Activated T-cell treated with anti-CD3 and anti-CD28 coated beads for 4 hours (primary cell): Measurements from ENCODE around the gene POM121L2.
"Not testable (repeated sequence)": the region's sequence is repeated elsewhere in the genome, so short reads cannot be mapped to it uniquely, and the experiment has no call there.

Source experiments
- DNase-seq: peaks from one replicate; pipeline ENCODE4 v3.0.0-alpha.2; 2020

POM121L2 gene

GRCh38 chr6:27293436-27294098 is 18.5 kb downstream of the POM121L2 start:
- no peak for DNase-seq

DNA sequence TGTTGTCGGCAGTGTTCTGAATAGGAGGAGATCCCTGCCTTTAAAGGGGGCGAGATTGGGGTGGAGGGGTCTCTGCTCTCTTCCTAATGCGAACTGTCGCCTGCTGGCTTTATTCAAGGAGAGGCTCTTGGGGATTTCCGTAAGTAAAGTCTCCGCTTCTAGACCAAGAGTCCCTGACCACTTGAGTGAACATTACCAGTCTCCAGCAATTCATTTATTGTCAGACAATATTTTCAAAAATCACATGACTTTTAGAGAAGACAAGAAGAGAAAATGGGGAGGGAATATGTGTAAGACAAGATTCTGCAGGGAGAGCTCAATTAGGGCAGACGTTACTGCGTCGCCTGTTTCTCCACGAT is 21.2 kb downstream of the POM121L2 start:
- DNase-seq, result no peak

DNA sequence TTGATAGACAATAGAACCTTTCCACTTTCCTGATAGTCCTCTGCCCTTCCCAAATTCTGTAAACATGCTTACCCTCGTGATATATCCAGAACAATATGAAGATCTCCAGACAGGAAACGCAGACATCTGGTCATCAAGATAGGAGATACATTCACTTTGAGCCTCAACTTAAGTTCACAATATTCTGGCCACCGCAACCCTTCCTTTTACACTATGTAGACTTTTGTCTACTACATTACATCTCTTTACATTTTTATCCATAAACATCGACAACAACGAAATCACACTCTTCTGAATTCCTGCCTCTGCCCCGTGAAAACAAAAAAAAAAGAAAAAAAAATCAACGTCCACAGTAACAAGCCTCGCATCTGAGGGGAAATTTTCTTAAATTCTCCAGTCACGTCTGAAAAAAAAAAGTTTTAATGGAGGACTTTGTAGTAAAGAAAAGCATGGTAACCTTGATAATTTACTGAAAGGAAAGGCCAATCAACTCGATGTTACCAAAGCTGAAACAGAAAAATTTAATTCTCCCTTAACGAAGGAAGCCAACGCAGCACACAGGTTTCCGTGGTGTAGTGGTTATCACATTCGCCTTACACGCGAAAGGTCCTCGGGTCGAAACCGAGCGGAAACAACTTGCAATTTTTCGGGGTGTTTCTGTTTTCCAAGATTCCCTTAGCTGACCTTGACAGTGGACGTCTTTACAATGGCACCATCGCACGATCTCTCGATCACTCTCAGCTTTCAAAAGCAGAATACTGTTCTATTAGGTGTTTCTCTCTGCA is 21.8 kb downstream of the POM121L2 start:
- DNase-seq, result no peak

DNA sequence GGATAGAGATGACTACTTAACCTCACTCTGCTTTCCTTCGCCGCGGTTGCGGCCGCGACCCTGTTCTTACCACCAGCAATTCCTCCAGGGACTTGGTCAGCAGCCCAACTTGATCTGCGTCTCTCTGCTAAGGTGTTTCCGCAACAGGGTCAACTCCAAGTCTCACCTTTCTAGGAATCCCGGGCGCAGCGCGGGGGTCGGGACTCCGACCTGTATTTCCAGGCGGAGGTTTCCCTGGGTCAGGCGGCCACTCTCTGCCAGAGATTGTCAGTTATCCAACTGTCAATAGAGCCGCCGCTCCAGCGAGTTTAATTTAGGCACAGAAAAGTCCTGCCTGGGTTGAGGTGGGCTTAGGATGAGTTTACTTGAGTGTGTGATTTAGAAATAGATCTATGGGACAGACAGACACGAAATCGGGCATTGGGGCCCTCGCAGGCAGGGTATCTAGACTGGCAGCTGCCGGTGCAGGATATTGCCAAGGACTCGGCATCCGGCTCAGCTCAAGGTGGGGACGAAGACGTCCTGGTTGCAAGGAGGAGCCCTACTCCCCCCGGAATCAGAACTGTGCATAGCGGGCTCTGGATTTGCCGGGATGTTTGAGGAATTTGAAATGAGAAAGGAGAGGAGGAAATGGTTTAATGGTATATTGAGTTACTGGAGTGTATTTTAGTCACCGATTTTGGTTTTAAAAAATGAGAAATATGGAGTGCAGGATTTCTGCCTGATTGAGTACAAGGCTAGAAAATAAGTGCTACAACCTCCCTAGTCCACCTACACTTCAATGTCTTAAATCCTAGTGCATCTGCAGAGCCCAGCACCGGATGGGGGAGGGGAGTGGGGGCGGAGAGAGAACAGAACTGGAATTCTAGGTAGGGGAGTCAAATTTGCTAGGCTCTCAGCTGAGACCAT is 23.7 kb downstream of the POM121L2 start:
- no peak for DNase-seq

DNA sequence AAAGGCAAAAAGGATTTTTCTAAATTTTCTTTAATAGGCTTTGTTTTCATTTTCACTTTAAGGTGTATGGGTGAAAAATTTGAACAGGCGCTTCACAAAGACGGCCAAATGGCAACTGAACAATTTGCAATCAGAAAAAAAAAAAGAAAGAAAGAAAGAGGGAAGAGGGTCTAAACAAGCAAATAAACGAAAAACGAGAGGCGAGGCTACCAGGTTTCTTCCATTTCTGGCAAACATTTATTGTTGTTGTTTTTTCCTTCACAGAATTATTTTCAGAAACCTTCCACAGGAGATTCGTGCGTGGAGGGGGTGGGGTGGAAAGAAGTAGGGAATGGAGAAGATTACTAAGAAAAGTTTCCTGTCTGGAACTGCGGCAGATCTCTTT is 24.3 kb downstream of the POM121L2 start:
- DNase-seq, result no peak

DNA sequence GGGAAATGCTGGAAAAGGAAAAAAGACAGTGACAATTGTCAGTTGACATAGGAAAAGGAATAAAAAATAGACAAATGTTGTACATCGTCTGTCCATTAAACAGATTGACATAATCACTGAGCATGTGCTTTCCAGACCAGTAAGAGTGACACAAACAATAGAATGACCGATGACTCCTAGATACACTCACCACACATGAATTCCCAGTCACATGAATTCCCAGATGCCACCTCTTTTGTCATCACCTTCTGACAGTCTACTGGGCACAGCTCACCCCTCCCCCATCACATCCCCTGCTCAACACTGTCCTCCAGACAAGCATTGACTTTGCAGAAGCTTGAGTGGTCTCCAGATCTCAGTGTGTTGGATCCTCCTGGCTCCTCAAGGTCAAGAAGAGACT is 25.9 kb downstream of the POM121L2 start:
- DNase-seq, result no peak

DNA sequence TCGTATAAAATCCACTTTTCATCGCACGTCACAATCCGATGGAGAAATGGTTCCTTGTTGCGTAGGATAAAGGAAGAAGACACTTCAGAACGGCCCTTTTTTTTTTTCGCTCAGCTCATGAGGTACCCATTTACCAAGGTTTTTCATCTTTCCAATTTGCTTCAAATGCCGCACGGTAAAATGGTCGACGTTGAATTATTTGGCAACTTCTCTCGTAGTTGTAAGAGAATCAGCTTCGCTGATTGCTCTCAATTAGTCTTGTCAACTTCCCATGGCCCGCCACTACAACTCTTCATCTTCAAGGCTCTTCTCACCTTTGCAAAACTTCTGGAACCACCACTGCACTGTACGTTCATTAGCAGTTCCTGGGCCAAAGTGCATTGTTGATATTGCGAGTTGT is 28.8 kb downstream of the POM121L2 start:
- no peak for DNase-seq

- no peak for DNase-seq
Measured at GRCh38 chr6:27281569-27281968, 30.5 kb downstream of the POM121L2 start.

DNA sequence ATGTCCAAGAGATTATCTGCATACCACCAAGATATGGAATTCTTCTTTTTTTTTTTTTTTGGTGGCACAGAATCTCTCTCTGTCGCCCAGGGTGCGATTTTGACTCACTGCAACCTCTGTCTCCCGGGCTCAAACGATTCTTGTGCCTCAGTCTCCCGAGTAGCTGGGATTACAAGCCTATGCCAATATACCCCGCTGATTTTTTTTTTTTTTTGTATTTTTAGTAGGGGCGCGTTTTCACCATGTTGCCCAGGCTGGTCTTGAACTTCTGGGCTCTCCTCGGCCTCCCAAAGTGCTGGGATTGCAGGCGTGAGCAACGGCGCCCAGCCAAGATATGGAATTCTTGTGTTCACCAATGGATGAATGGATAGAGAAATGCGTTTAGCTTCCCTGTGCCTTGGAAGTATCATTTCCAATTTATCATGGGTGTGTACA is 31.0 kb downstream of the POM121L2 start:
- no peak for DNase-seq

DNA sequence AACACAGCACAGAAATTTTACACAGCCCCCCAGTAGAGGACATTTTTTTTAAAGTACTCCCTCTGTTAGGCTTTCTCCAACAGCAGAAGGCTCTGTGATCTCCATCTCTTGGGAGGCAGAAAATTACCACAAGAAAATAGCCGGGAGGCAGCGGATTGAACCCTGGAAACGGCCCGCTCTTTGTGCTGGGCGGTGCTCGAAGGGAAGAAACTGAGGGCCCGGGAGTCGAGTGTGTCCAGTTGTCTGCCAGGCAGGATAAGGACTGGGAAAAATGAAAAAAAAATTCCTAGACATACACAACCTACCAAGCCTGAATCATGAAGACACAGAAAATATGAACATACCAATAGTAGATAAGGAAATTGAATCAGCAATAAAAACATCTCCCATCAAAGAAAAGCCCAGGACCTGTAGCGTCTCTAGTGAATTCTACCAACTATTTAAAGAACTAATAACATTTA is 31.5 kb downstream of the POM121L2 start:
- DNase-seq, result no peak

- DNase-seq, result no peak
Measured at GRCh38 chr6:27280064-27280539, 32.0 kb downstream of the POM121L2 start.

- DNase-seq, result no peak
Measured at GRCh38 chr6:27279513-27280063, 32.5 kb downstream of the POM121L2 start.

- DNase-seq, result no peak
Measured at GRCh38 chr6:27275025-27275956, 36.8 kb downstream of the POM121L2 start.

DNA sequence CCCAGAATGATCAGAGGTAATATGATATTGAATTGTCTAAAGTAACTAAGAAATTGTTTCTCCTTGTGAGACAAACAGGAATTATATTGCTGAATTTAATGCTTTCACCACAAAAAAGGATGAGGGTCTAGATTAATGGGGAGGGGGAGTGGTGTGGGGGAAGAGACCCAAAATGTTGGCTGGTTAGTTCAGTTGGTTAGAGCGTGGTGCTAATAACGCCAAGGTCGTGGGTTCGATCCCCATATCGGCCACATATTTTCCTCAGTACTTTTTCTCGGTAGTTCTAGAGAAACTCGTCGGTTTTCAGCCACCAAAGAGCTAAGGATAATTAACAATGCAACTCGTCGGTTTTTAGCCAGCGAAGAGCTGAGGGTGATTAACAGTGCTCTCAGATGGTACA is 38.3 kb downstream of the POM121L2 start:
- no peak for DNase-seq

DNA sequence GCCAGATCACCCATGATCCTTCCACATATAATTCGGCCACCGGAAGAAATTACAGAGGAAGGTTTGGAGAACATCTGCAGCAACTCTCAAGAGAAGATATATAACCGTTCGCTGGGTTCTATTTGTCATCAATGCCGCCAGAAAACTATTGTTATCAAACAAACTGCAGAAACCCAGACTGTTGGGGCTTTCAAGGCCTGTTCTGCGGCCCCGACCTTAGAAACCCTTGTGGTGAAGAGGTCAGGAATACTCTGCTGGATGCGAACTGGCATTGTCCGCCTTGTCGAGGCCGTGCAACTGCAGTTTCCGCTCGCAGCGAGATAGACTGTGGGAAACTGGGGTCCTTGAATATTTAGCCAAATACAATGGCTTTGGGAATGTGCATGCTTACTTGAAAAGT is 43.3 kb downstream of the POM121L2 start:
- no peak for DNase-seq

DNA sequence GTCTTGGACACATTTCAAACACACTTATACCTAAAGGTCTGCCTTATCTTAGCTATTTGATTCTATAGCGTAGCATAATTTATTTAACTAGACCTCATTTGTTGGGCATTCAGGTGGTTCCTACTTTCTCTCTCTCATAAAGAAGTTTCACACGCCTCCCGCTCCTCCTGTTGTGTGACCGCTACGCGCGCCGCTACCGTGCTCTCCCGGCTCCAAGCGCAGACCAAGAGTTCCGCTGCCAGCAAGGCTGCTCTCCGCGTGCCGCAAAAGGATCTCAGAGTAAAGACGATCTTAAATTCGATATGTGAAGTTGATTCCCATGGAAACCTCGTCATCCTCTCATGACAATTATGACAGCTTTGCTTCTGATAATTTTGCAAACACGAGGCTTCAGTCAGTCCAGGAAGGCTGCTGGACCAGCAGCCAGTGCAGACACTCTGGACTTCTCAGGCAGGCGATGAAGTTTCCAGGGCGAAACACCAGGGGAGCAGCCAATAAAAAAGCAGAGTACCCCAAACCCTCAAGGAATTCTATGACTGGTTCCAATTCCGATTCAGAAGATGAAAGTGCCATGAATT is 44.1 kb downstream of the POM121L2 start:
- DNase-seq, result no peak

DNA sequence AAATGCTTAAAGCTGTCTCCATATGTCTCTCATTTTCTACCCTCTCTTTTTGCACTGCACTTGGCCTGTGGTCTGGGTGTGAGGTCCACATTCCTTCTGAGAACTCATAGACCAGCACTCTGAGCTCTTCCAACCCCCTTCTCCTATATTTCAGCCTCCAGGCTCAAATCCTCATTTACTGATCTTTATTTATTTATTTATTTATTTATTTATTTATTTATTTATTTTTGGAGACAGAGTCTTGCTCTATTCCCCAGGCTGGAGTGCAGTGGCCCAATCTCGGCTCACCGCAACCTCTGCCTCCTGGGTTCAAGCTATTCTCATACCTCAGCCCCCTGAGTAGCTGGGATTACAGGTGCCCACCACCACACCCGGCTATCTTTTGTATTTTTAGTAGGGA is 45.1 kb downstream of the POM121L2 start:
- DNase-seq, result not testable (repeated sequence)

- DNase-seq, result no peak
Measured at GRCh38 chr6:27263886-27264285, 48.2 kb downstream of the POM121L2 start.

DNA sequence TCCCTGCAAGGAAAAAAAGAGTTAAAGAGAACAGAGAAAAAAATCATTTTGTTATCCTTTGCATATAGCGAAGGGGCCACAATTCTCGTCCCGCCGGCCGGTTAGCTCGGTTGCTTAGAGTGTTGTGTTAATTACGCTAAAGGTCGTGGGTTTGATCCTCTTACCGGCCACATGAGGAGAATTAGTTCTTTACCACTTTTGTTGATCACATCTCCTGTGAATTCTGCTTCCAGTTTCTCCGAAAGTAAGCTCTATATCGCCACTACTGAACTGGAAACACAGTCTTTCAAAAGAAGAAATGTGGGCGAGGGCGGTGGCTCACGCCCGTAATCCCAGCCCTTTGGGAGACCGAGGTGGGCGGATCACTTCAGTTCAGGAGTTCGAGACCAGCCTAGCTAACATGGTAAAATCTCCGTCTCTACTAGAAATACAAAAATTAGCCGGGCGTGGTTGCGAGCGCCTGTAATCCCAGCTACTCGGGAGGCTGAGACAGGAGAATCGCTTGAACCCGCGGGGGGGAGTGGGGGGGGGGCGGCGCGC is 51.2 kb downstream of the POM121L2 start:
- DNase-seq, result no peak

DNA sequence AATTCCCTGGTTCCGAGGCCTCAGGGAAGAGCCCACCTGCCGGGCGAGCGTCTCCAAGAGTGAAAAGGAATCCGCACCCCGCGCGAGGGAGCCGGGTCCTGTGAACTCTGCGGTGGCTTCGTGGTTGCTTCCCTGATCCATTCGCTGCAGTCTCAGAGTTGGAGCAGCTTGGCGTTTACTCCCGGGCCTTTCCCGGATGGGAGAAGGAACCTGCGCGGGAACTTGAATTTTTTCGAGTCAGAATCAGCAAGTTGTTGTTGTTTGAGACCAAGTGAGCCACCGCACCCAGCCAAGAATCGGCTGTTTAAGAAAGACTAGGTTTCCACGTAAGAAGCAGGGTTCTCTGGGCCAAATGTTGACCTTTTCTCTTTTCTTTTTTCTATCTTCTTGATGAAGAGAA is 51.7 kb downstream of the POM121L2 start:
- no peak for DNase-seq
